GM19372 (cell line): ENCODE measurements around the gene SUSD5.

Experiments
- ATAC-seq: cut with Tn5 transposase; IDR thresholded peaks from one replicate; pipeline ENCODE4 v1.9.1; 2021; ENCODE audit warnings: mild to moderate bottlenecking, low read depth, moderate library complexity; ENCODE audit not compliant: unreplicated experiment

SUSD5 gene

GRCh38 chr3:33218446-33219174 lies at the start of gene SUSD5:
Gene SUSD5 (minus strand): TSS chr3:33218810. CDS start chr3:33218797, 13 bp downstream.
- ATAC-seq = no peak

- no peak for ATAC-seq
Measured at GRCh38 chr3:33260104-33260503, 41.5 kb upstream of the SUSD5 start.

GRCh38 chr3:33256249-33256648 lies 37.6 kb upstream of the SUSD5 start:
- ATAC-seq = no peak

- no peak for ATAC-seq
Measured at GRCh38 chr3:33250712-33251111, 32.1 kb upstream of the SUSD5 start.

GRCh38 chr3:33246786-33247185 lies 28.2 kb upstream of the SUSD5 start:
- no peak for ATAC-seq

- no peak for ATAC-seq
Measured at GRCh38 chr3:33240261-33240660, 21.7 kb upstream of the SUSD5 start.

- no peak for ATAC-seq
Measured at GRCh38 chr3:33238923-33239322, 20.3 kb upstream of the SUSD5 start.

GRCh38 chr3:33237439-33237838 lies 18.8 kb upstream of the SUSD5 start:
- peak; percentile 64 for ATAC-seq

GRCh38 chr3:33236005-33236404 lies 17.4 kb upstream of the SUSD5 start:
- ATAC-seq = no peak

- ATAC-seq = no peak
Measured at GRCh38 chr3:33233884-33234283, 15.3 kb upstream of the SUSD5 start.

GRCh38 chr3:33231756-33232465 lies 13.3 kb upstream of the SUSD5 start:
- ATAC-seq = no peak

GRCh38 chr3:33229947-33230346 lies 11.3 kb upstream of the SUSD5 start:
- no peak for ATAC-seq

- no peak for ATAC-seq
Measured at GRCh38 chr3:33229066-33229465, 10.5 kb upstream of the SUSD5 start.

- no peak for ATAC-seq
Measured at GRCh38 chr3:33221241-33221640, 2.6 kb upstream of the SUSD5 start.

GRCh38 chr3:33219175-33219487 lies 521 bp upstream of the SUSD5 start:
- no peak for ATAC-seq

- no peak for ATAC-seq
Measured at GRCh38 chr3:33217866-33218445, 654 bp downstream of the SUSD5 start.

GRCh38 chr3:33215739-33216138 lies 2.9 kb downstream of the SUSD5 start:
- no peak for ATAC-seq

- no peak for ATAC-seq
Measured at GRCh38 chr3:33212406-33212805, 6.2 kb downstream of the SUSD5 start.

GRCh38 chr3:33211444-33211843 lies 7.2 kb downstream of the SUSD5 start:
- ATAC-seq = no peak

GRCh38 chr3:33209357-33209756 lies 9.3 kb downstream of the SUSD5 start:
- ATAC-seq = no peak

GRCh38 chr3:33202711-33203457 lies 15.7 kb downstream of the SUSD5 start:
- no peak for ATAC-seq
